ENCODE results near the gene MBD3L2B.
A peak's percentile ranks its signal among the peaks of the same experiment; 100 is the strongest.
"Not testable (repeated sequence)": the region's sequence is repeated elsewhere in the genome, so short reads cannot be mapped to it uniquely, and the experiment has no call there.

The MBD3L2B gene

GRCh38 chr19:7021331-7021730, at the start of gene MBD3L2B:
MBD3L2B (minus strand) TSS chr19:7021431; CDS start chr19:7021397, 34 bp downstream.
- not testable (repeated sequence) for DNase-seq (ENCODE audit: low spot score)

- peak; percentile 14 for DNase-seq (ENCODE audit: low spot score)
Measured at GRCh38 chr19:7069904-7070226, 48.6 kb upstream of the MBD3L2B start.

- peak; percentile 98 for DNase-seq (ENCODE audit: low spot score)
Measured at GRCh38 chr19:7069042-7069903, 48.0 kb upstream of the MBD3L2B start, which contains the start of gene ZNF557. ZNF557 (plus strand) TSS chr19:7069703; CDS start chr19:7075075, 5,372 bp downstream.

- no peak for DNase-seq (ENCODE audit: low spot score)
Measured at GRCh38 chr19:7068599-7068998, 47.4 kb upstream of the MBD3L2B start.

- DNase-seq (ENCODE audit: low spot score): no peak
Measured at GRCh38 chr19:7067716-7068115, 46.5 kb upstream of the MBD3L2B start.

GRCh38 chr19:7067122-7067521, 45.9 kb upstream of the MBD3L2B start:
- not testable (repeated sequence) for DNase-seq (ENCODE audit: low spot score)

GRCh38 chr19:7063764-7064418, 42.7 kb upstream of the MBD3L2B start:
- no peak for DNase-seq (ENCODE audit: low spot score)

GRCh38 chr19:7063339-7063738, 42.1 kb upstream of the MBD3L2B start:
- no peak for DNase-seq (ENCODE audit: low spot score)

GRCh38 chr19:7059977-7060376, 38.7 kb upstream of the MBD3L2B start:
- DNase-seq (ENCODE audit: low spot score): not testable (repeated sequence)

GRCh38 chr19:7058576-7058975, 37.3 kb upstream of the MBD3L2B start, which contains the start of gene MBD3L3:
MBD3L3 (minus strand) TSS chr19:7058676; CDS start chr19:7058605, 71 bp downstream.
- not testable (repeated sequence) for DNase-seq (ENCODE audit: low spot score)

GRCh38 chr19:7056371-7056770, 35.1 kb upstream of the MBD3L2B start:
- DNase-seq (ENCODE audit: low spot score): not testable (repeated sequence)

GRCh38 chr19:7055679-7056078, 34.4 kb upstream of the MBD3L2B start:
- DNase-seq (ENCODE audit: low spot score): not testable (repeated sequence)

- not testable (repeated sequence) for DNase-seq (ENCODE audit: low spot score)
Measured at GRCh38 chr19:7054635-7055368, 33.6 kb upstream of the MBD3L2B start.

GRCh38 chr19:7052896-7053295, 31.7 kb upstream of the MBD3L2B start:
- not testable (repeated sequence) for DNase-seq (ENCODE audit: low spot score)

GRCh38 chr19:7051421-7051820, 30.2 kb upstream of the MBD3L2B start:
- DNase-seq (ENCODE audit: low spot score): not testable (repeated sequence)

GRCh38 chr19:7049021-7049420, 27.8 kb upstream of the MBD3L2B start, which contains the start of gene MBD3L2:
MBD3L2 (plus strand) TSS chr19:7049321; CDS start chr19:7049374, 53 bp downstream.
- not testable (repeated sequence) for DNase-seq (ENCODE audit: low spot score)

- DNase-seq (ENCODE audit: low spot score): not testable (repeated sequence)
Measured at GRCh38 chr19:7041563-7041962, 20.3 kb upstream of the MBD3L2B start.

GRCh38 chr19:7040079-7040478, 18.8 kb upstream of the MBD3L2B start, which contains the start of gene MBD3L4:
MBD3L4 (minus strand) TSS chr19:7040179; CDS start chr19:7040144, 35 bp downstream.
- not testable (repeated sequence) for DNase-seq (ENCODE audit: low spot score)

- not testable (repeated sequence) for DNase-seq (ENCODE audit: low spot score)
Measured at GRCh38 chr19:7030278-7030677, 9.0 kb upstream of the MBD3L2B start, which contains the start of gene MBD3L5. MBD3L5 (plus strand) TSS chr19:7030578; CDS start chr19:7030612, 34 bp downstream.

GRCh38 chr19:7028790-7029189, 7.6 kb upstream of the MBD3L2B start:
- not testable (repeated sequence) for DNase-seq (ENCODE audit: low spot score)

GRCh38 chr19:7018828-7019227, 2.4 kb downstream of the MBD3L2B start:
- DNase-seq (ENCODE audit: low spot score): no peak

GRCh38 chr19:7013678-7014077, 7.6 kb downstream of the MBD3L2B start:
- DNase-seq (ENCODE audit: low spot score): peak; percentile 9
